T-helper 1 cell treated with Interleukin-12 subunit alpha and Interleukin-12 subunit beta and Interleukin-4 antibody, amounts not matched to agents 30 ng/mL and 1 ng/mL, for 36 hours (primary cell): ENCODE data around the gene DUOX2. TPM values are rescaled to one million over a fixed set of nuclear protein-coding genes. Genes with fewer than 3 reads are reported as not detected.

Source experiments
- intact Hi-C: fragments of 100-400 bp; cut with micrococcal nuclease; formaldehyde crosslinking; loops from one replicate; pipeline ENCODE4 v1.15.1; 2024
- total RNA-seq: library from RNA; stranded (reverse); gene quantifications from 2 replicates; pipeline ENCODE4 v1.2.3, GENCODE V29; 2022

Gene DUOX2
- total RNA-seq = not detected in 2 replicates

- intact Hi-C loops = loop anchor here (10.0 kb wide), 1 partner anchor 259 kb away; no protein-coding TSS in a partner anchor
Measured at GRCh38 chr15:45114076-45114750, at the start of gene DUOX2, which contains the start of gene DUOXA2. Gene DUOX2 (minus strand): TSS chr15:45114172. CDS start chr15:45113411, 761 bp downstream. Gene DUOXA2 (plus strand): TSS chr15:45114326. CDS start chr15:45114606, 280 bp downstream.

- intact Hi-C loops = loop anchor here (1.0 kb wide), 2 partner anchors 116 to 295 kb away; no protein-coding TSS in a partner anchor
Measured at GRCh38 chr15:45163508-45163856, 49.5 kb upstream of the DUOX2 start.

- intact Hi-C loops = loop anchor here (1.0 kb wide), 2 partner anchors 116 to 295 kb away; no protein-coding TSS in a partner anchor
Measured at GRCh38 chr15:45162771-45163507, 49.0 kb upstream of the DUOX2 start.

GRCh38 chr15:45161666-45162065 is 47.7 kb upstream of the DUOX2 start:
- intact Hi-C loops = no loop called here

- intact Hi-C loops = no loop called here
Measured at GRCh38 chr15:45157974-45158373, 44.0 kb upstream of the DUOX2 start.

- intact Hi-C loops = no loop called here
Measured at GRCh38 chr15:45156744-45157455, 42.9 kb upstream of the DUOX2 start.

GRCh38 chr15:45155739-45156138 is 41.8 kb upstream of the DUOX2 start:
- intact Hi-C loops = no loop called here

GRCh38 chr15:45151998-45152828 is 38.2 kb upstream of the DUOX2 start:
- intact Hi-C loops = no loop called here

- intact Hi-C loops = no loop called here
Measured at GRCh38 chr15:45150997-45151396, 37.0 kb upstream of the DUOX2 start.

- intact Hi-C loops = no loop called here
Measured at GRCh38 chr15:45150481-45150880, 36.5 kb upstream of the DUOX2 start.

- intact Hi-C loops = no loop called here
Measured at GRCh38 chr15:45149060-45149459, 35.1 kb upstream of the DUOX2 start.

GRCh38 chr15:45148076-45149059 is 34.4 kb upstream of the DUOX2 start:
- intact Hi-C loops = no loop called here

GRCh38 chr15:45147606-45148005 is 33.6 kb upstream of the DUOX2 start:
- intact Hi-C loops = no loop called here

GRCh38 chr15:45146405-45146804 is 32.4 kb upstream of the DUOX2 start:
- intact Hi-C loops = no loop called here

- intact Hi-C loops = no loop called here
Measured at GRCh38 chr15:45144775-45145174, 30.8 kb upstream of the DUOX2 start.

- intact Hi-C loops = no loop called here
Measured at GRCh38 chr15:45143946-45144345, 30.0 kb upstream of the DUOX2 start.

GRCh38 chr15:45143056-45143455 is 29.1 kb upstream of the DUOX2 start:
- intact Hi-C loops = no loop called here

- intact Hi-C loops = no loop called here
Measured at GRCh38 chr15:45141386-45141785, 27.4 kb upstream of the DUOX2 start.

- intact Hi-C loops = no loop called here
Measured at GRCh38 chr15:45140557-45141250, 26.7 kb upstream of the DUOX2 start.
